ENCODE results near the gene ZNF282.
A peak's percentile ranks its signal among the peaks of the same experiment; 100 is the strongest.
"Not testable (repeated sequence)": the region's sequence is repeated elsewhere in the genome, so short reads cannot be mapped to it uniquely, and the experiment has no call there.

The ZNF282 gene

DNA sequence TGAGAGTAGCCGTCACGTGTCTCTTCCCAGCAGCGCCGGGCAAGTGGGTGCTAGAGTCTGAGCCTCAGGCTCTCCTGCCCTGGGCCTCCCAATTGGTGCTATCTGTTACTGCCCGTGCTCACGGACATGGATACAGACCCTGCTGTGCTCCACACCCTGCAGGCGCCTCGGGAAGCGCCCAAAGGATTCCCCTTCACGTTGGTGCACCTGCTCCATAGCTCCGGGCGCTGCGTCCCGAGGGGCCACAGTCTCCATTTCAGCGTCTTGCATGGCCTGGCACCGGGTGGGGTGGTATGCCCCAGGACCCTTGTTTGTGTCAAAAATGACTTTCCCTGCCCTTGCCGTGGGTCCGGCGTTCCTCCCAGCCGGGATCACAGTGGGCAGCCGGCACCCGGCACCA, 30.3 kb downstream of the ZNF282 start:
- no peak for DNase-seq

DNA sequence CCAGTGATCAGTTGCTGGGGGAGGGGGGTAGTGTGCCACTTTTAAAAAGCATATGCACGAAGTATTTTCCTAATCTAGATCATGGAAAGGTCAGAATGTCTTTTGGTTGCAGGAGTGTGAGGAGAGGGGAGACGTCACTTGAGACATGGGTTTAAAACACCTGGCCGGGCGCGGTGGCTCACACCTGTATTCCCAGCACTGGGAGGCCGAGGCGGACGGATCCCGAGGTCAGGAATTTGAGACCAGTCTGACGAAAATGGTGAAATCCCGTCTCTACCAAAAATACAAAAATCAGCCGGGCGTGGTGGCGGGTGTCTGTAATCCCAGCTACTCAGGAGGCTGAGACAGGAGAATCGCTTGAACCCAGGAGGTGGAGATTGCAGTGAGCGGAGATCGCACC, 31.0 kb downstream of the ZNF282 start:
- DNase-seq: not testable (repeated sequence)

GRCh38 chr7:149226840-149227494, 31.6 kb downstream of the ZNF282 start:
- no peak for DNase-seq

GRCh38 chr7:149228831-149229471, 33.6 kb downstream of the ZNF282 start:
- no peak for DNase-seq

DNA sequence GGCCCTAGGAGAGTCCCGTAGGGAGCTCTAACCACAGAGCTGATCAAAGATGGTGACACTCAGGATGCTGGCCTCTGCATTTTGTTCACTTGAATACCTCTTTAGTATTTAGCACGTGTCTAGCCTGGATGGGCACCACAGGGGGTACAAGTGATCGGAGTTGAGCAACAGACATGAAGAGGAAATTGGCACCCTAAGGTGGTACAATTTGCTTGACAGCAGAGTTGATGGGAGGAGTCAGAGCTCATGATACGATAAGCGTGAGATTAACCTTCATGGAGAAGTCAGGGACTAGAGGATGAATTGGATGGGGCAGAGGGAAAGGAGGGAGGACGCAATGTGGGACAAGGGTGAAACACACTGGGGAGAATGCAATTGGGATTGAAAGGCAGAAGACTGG, 34.2 kb downstream of the ZNF282 start:
- no peak for DNase-seq

GRCh38 chr7:149232362-149232761, 37.0 kb downstream of the ZNF282 start:
- DNase-seq: no peak

GRCh38 chr7:149233655-149234204, 38.4 kb downstream of the ZNF282 start:
- peak; percentile 40 for DNase-seq

- no peak for DNase-seq
Observed at GRCh38 chr7:149237502-149237901, 42.2 kb downstream of the ZNF282 start.

- no peak for DNase-seq
Observed at GRCh38 chr7:149238051-149238450, 42.7 kb downstream of the ZNF282 start.

GRCh38 chr7:149239345-149240143, 44.2 kb downstream of the ZNF282 start, which contains the start of gene ZNF212:
Gene ZNF212 (plus strand): TSS chr7:149239651. CDS start chr7:149239779, 128 bp downstream.
- peak; percentile 55 for DNase-seq

GRCh38 chr7:149240637-149241036, 45.3 kb downstream of the ZNF282 start:
- DNase-seq: no peak

- DNase-seq: no peak
Observed at GRCh38 chr7:149241696-149242095, 46.4 kb downstream of the ZNF282 start.

GRCh38 chr7:149245244-149245643, 49.9 kb downstream of the ZNF282 start:
- no peak for DNase-seq

DNA sequence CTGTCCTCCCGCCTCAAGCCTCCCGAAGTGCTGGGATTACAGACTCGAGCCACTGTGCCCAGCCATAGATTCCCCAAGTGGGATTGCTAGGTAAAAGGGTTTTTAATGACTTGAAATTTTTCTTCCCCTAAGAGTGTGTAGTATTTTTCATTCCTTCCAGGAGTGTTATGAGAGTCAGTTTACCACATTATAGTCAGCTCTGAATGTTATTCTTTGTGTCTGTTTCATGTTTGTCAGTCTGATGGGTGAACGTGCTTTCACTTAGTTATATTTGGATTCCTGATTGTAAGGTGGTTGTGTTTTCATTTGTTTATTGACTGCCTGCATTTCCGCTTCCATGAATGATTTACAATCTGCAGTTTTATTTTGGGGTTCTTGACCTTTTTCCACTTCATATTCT, 50.4 kb downstream of the ZNF282 start:
- no peak for DNase-seq

DNA sequence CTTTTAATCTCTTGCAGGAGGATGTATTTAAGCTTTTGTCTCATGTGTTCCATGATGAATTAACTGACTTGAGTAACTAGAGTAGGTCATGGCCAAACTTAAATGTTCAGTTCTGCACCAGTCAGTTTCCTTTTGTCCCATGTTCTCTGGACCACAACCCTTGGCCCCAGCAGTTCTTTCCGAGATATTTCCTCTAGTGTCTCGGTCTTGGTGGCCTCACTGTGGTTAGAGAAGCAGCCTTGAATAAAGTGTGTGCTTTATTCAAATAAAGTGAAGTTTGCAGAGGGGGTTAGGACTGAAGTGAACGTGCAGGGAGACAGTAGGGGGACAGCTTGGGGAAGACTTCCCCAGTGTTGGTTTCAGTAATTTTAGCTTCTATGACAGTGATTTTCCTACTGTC, 53.4 kb downstream of the ZNF282 start:
- DNase-seq: no peak

DNA sequence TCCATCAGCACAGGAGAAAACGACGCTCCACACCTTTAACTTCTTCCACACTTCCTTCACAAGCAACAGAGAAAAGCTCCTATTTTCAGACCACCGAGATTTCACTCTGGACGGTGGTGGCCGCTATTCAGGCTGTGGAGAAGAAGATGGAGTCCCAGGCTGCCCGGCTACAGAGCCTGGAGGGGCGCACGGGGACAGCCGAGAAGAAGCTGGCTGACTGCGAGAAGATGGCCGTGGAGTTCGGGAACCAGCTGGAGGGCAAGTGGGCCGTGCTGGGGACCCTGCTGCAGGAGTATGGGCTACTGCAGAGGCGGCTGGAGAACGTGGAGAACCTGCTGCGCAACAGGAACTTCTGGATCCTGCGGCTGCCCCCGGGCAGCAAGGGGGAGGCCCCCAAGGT, 54.8 kb downstream of the ZNF282 start:
- not testable (repeated sequence) for DNase-seq

- not testable (repeated sequence) for DNase-seq
Observed at GRCh38 chr7:149251518-149251917, 56.2 kb downstream of the ZNF282 start.

- no peak for DNase-seq
Observed at GRCh38 chr7:149252378-149252777, 57.0 kb downstream of the ZNF282 start.

DNA sequence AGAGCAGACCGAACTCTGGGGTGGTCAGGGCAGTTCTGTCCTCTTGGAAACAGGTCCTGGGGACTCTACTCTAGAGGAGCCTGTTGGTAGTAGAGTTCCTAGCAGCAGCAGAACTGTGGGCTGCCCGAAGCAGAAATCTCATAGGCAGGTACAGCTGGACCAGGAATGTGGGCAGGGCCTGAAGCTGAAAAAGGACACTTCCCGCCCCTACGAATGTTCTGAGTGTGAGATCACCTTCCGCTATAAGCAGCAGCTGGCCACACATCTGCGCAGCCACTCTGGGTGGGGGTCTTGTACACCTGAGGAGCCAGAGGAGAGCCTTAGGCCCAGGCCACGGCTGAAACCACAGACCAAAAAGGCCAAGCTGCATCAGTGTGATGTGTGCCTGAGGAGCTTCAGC, 58.3 kb downstream of the ZNF282 start:
- no peak for DNase-seq

GRCh38 chr7:149254181-149254858, 59.0 kb downstream of the ZNF282 start:
- DNase-seq: no peak

DNA sequence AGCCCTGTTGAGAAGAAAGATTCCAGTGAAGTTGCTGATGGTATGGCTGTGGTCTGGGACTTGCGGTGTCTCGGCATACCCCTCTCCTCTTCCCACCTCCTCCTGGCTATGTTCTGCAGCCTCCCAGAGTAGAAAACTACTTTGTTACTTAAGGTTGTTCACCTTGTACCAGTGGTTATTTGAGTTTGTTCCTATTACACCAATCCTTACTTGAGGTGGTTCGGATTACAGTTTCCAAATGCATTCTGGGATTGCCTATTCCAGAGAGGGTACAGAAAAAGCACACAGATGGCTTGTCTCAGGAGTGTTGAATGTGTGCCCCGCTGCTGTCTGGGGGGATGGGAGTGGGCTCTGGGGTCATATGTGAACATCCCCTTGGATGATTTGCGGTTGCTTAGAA, 59.8 kb downstream of the ZNF282 start:
- DNase-seq: no peak

DNA sequence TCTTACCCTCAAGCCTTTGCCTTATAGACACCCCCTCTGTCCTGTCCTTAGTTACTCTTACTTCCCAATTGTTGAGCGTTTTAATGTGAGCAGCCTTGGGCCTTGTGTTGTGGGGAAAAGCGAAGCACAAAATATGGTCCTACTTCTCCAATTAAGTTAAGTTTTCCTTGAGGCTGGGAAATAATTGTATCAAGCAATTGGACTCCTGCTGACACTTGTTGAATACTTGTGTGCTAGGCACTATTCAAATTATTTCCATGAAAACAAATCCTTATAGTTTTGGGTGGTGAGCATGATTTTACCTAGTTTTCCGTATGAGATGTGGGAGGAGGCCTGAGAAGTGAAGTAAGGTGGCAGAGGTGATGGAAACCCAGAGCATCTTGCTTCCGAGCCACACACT, 61.2 kb downstream of the ZNF282 start:
- DNase-seq: no peak

DNA sequence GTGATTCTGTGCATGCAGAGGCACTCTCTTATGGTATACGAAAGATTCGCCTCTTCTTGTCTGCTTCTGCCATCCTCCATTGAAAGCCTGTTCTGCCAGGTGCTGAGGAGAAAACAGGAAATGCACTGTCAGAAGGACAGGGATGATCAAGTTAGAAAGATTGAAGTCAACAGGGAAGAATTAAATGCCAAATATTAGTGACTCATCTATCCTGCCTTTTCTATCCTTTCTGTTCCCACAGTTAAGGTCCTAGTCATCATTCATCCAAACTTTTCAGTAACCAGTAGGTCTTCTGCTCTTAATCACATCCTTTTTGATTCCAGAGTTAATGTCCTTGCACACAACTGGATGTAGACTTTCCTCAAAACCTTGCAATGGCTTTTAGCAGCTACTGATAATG, 61.8 kb downstream of the ZNF282 start:
- no peak for DNase-seq

All from GOT3 (cell line).